HEK293T (cell line): Measurements from ENCODE around the gene CD2.

Experiments used
- ARNT ChIP-seq: fragments of 450-650 bp; IDR thresholded peaks from 2 replicates; pipeline ENCODE4 v1.6.1; 2017; ENCODE audit warnings: mild to moderate bottlenecking
- BHLHE40 ChIP-seq: fragments of 450-650 bp; IDR thresholded peaks from 2 replicates; pipeline ENCODE4 v1.6.1; 2016; ENCODE audit warnings: mild to moderate bottlenecking, moderate library complexity, borderline replicate concordance
- CTBP1 ChIP-seq: fragments of 450-650 bp; IDR thresholded peaks from 2 replicates; pipeline ENCODE4 v1.6.1; 2016; ENCODE audit warnings: borderline replicate concordance
- ELF4 ChIP-seq: fragments of 450-650 bp; IDR thresholded peaks from 2 replicates; pipeline ENCODE4 v1.6.1; 2017; ENCODE audit warnings: antibody characterized with exemption
- FOXA1 ChIP-seq: fragments of 450-650 bp; IDR thresholded peaks from 2 replicates; pipeline ENCODE4 v1.6.1; 2016; ENCODE audit warnings: mild to moderate bottlenecking
- FOXK2 ChIP-seq: fragments of 450-650 bp; IDR thresholded peaks from 2 replicates; pipeline ENCODE4 v1.6.1; 2016; ENCODE audit warnings: mild to moderate bottlenecking
- FOXM1 ChIP-seq: fragments of 450-650 bp; IDR thresholded peaks from 2 replicates; pipeline ENCODE4 v1.6.1; 2017; ENCODE audit warnings: mild to moderate bottlenecking, borderline replicate concordance
- HDGF ChIP-seq: fragments of 450-650 bp; IDR thresholded peaks from 2 replicates; pipeline ENCODE4 v1.6.1; 2017; ENCODE audit warnings: antibody characterized with exemption, borderline replicate concordance
- L3MBTL2 ChIP-seq: fragments of 450-650 bp; conservative IDR thresholded peaks from 2 replicates; pipeline ENCODE4 v1.6.1; 2016; ENCODE audit warnings: mild to moderate bottlenecking
- NFRKB ChIP-seq: fragments of 450-650 bp; IDR thresholded peaks from 2 replicates; pipeline ENCODE4 v1.6.1; 2016; ENCODE audit warnings: mild to moderate bottlenecking, moderate library complexity
- SP1 ChIP-seq: fragments of 450-650 bp; IDR thresholded peaks from 2 replicates; pipeline ENCODE4 v1.6.1; 2017
- SUZ12 ChIP-seq: fragments of 450-650 bp; IDR thresholded peaks from 2 replicates; pipeline ENCODE4 v1.6.1; 2016; ENCODE audit warnings: mild to moderate bottlenecking
- TARDBP ChIP-seq: fragments of 450-650 bp; IDR thresholded peaks from 2 replicates; pipeline ENCODE4 v1.6.1; 2016

GRCh38 chr1:116817582-116818064 lies 63.4 kb downstream of the CD2 start:
- TF ChIP-seq FOXK2 (no peak), FOXM1 (no peak), SP1 (no peak), BHLHE40 (no peak), FOXA1 (no peak), ELF4 (no peak), CTBP1 (no peak), HDGF (no peak), NFRKB (no peak), L3MBTL2 (no peak), SUZ12 (no peak), TARDBP (no peak), ARNT (no peak)
